Measurements from ENCODE around the gene GRIA1.

The GRIA1 gene

GRCh38 chr5:153544706-153545105 lies 54.2 kb downstream of the GRIA1 start:
- DNase-seq (ENCODE audit: low read depth in 1 of 2, low spot score in 1 of 2): no peak

GRCh38 chr5:153546566-153546965 lies 56.1 kb downstream of the GRIA1 start:
- no peak for DNase-seq (ENCODE audit: low read depth in 1 of 2, low spot score in 1 of 2)

DNA sequence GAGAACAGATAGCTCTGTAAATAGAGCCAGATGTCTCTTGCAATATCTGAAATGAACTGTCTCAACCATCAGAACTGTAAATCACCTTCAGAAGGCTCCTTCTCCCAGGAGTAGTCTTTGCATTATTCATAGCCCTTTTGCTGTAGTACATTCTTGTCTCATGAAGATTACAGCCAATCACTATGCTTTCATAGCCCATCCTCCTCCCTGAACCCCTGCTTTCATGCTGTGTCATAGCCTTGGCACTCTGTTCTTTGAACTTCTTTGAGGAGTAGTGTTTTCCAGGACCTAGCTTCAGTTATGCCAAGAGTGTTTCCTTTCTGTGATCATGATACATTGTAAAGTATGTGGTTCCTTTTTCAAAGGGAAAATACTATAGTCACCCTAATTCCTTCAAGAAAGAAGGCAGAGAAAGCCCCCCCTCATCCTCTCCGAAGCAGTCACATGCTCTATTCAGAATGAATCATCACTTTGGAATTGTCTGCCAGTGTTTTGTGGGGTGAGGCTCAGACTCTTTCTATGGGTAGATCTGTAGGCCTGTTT lies 61.1 kb downstream of the GRIA1 start:
- no peak for DNase-seq (ENCODE audit: low read depth in 1 of 2, low spot score in 1 of 2)

DNA sequence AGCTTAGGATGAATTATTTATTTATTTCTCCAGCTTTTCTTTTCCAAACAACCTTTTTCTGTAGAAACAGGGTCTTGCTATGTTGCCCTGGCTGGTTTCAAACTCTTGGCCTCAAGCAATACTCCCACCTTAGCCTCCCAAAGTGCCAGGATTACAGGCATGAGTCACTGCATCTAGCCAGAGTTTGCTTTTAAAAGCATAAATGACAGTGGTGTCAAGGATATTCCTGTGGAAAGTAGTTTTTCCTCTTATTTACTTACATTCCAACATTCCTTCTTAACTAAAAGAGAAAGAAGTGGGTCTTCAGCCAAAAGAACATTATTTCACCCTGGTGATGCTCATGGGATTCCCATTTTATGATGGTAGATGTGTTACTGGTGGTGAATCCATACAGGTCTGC lies 62.4 kb downstream of the GRIA1 start:
- no peak for DNase-seq (ENCODE audit: low read depth in 1 of 2, low spot score in 1 of 2)

DNA sequence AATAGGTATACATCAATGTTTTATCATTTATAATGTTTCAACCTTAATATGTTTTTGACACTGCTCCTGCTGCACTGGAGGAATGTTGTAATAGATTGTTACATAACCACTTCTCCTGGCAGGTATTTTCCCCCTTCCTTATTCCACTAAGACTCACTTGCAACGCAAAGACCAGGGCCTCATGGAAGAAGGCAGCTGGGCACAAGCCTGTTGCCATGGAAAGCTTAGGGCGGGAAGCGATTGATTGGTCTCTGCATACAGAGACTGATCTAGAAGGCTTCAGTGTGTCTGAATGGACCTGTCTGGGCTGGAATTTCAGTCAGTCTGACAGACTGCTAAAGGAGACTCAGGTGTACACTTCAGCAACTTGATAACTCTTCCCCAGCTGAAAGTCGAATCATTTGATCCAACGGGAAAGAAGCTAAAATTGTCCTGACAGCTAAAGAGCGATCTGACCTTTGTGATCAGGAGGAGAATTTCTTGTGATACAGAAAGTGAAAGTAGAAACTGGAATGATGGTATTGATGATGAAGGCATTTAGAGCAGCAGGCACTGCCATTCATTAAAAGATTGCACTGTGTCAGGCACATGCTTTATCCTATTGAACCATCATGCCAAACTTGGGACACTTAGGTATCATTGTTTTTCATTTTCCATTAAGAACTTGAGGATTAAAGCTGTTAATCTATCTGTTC lies 65.1 kb downstream of the GRIA1 start:
- DNase-seq (ENCODE audit: low read depth in 1 of 2, low spot score in 1 of 2): no peak

- DNase-seq (ENCODE audit: low read depth in 1 of 2, low spot score in 1 of 2): no peak
Observed at GRCh38 chr5:153558957-153559356, 68.5 kb downstream of the GRIA1 start.

GRCh38 chr5:153559926-153560325 lies 69.5 kb downstream of the GRIA1 start:
- no peak for DNase-seq (ENCODE audit: low read depth in 1 of 2, low spot score in 1 of 2)

GRCh38 chr5:153562189-153562588 lies 71.7 kb downstream of the GRIA1 start:
- DNase-seq (ENCODE audit: low read depth in 1 of 2, low spot score in 1 of 2): no peak

GRCh38 chr5:153565822-153566221 lies 75.4 kb downstream of the GRIA1 start:
- DNase-seq (ENCODE audit: low read depth in 1 of 2, low spot score in 1 of 2): no peak

GRCh38 chr5:153569036-153569435 lies 78.6 kb downstream of the GRIA1 start:
- no peak for DNase-seq (ENCODE audit: low read depth in 1 of 2, low spot score in 1 of 2)

GRCh38 chr5:153571162-153571561 lies 80.7 kb downstream of the GRIA1 start:
- DNase-seq (ENCODE audit: low read depth in 1 of 2, low spot score in 1 of 2): no peak

- DNase-seq (ENCODE audit: low read depth in 1 of 2, low spot score in 1 of 2): no peak
Observed at GRCh38 chr5:153572411-153573145, 82.1 kb downstream of the GRIA1 start.

- DNase-seq (ENCODE audit: low read depth in 1 of 2, low spot score in 1 of 2): no peak
Observed at GRCh38 chr5:153573326-153574033, 83.0 kb downstream of the GRIA1 start.

DNA sequence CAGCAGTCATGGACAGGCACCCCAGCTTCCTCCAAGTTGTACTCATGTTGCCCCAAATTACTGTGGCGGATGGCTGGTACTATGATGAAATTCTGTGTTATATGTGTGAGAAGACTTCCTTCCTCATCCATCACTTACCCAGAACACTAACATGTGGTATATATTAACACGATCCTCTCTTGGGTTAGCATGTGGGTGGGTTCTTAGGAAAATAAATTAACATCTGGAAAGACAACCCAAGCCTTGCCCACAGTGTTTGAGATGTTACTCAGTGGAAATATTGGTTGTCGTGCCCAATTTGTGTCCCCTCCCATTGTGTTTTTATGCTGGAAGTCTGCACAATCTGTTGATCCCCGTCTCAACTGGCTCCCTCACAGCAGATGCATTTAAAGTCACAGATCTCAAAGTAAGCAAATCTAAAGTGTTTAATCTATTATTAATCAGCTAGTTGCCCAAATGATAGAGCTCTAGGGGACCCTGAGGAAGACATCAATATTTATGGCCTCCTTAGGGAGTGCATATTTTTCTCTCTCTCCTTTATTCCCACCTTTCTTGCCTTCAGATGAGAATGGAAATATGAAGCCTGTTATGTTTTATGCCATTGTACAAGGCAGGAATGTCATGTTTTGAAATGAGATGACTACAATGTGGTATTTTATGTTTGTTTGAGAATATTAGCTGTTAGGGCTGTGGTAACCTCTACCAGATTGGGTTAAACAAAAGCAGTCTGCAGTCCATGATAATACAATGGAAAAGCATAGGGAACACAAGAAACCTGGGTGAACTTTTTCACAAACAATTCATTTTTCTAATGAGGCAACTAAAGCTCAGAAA lies 93.9 kb downstream of the GRIA1 start:
- no peak for DNase-seq (ENCODE audit: low read depth in 1 of 2, low spot score in 1 of 2)

GRCh38 chr5:153584960-153585359 lies 94.5 kb downstream of the GRIA1 start:
- no peak for DNase-seq (ENCODE audit: low read depth in 1 of 2, low spot score in 1 of 2)

DNA sequence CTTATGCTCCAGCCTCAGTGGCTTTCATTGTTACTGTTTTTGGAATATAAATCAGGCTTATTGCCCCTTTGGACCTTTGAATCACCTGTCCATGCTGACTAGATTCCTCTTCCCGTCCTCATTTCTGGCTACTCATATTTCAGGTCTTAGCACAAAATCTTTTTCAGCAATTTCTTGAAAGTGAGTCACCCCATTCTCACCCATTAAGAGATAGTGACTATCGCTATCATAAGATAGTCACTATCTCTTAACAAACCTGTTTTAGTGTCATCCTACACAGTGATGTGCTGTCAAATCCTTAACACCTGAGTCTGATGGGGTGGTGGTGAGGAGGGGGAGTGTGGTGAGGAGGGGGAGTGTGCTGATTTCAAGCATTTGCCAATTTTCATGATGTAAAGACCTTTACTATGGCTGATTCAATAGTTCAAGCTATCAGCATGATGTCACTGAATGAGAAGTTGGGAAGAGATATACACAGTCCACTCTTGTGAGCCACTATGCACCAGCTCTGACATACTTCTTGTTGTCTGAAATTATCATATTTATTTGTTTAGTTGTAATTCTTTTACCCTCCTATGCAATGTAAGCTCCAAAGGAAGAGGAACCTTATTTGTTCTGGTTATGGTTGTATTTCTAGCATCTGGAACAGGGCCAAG lies 95.3 kb downstream of the GRIA1 start:
- DNase-seq (ENCODE audit: low read depth in 1 of 2, low spot score in 1 of 2): no peak

- DNase-seq (ENCODE audit: low read depth in 1 of 2, low spot score in 1 of 2): no peak
Observed at GRCh38 chr5:153592081-153592480, 101.6 kb downstream of the GRIA1 start.

GRCh38 chr5:153594785-153595184 lies 104.3 kb downstream of the GRIA1 start:
- no peak for DNase-seq (ENCODE audit: low read depth in 1 of 2, low spot score in 1 of 2)

GRCh38 chr5:153598099-153598498 lies 107.6 kb downstream of the GRIA1 start:
- DNase-seq (ENCODE audit: low read depth in 1 of 2, low spot score in 1 of 2): no peak

GRCh38 chr5:153601377-153601776 lies 110.9 kb downstream of the GRIA1 start:
- no peak for DNase-seq (ENCODE audit: low read depth in 1 of 2, low spot score in 1 of 2)

Data from activated CD4-positive, alpha-beta T cell treated with anti-CD3 and anti-CD28 coated beads, Interleukin-2, amount 50 U/mL, for 24 hours (primary cell).